Measurements from ENCODE around the gene DEAF1. TPM values are rescaled to one million over a fixed set of nuclear protein-coding genes. Genes with fewer than 3 reads are reported as not detected.

DEAF1 gene
- total and polyA plus RNA-seq, 2 experiments from 2014 or later, result 35.0 to 38.5 TPM

GRCh38 chr11:720017-720641, 25.1 kb upstream of the DEAF1 start:
- no peak overlapping the region for H2AFZ ChIP-seq
- no peak overlapping the region for H3K4me3 ChIP-seq
- 89 to 91% methylated on average over 30 to 35 of the region's 35 CpGs for WGBS, 2 experiments (ENCODE audit: low coverage in 1 of 2, low lambda C conversion rate in 2 of 2, missing lambda C conversion rate in 2 of 2)

GRCh38 chr11:719214-720016, 24.4 kb upstream of the DEAF1 start:
- Histone ChIP-seq H3K36me3 (ENCODE audit: low read depth) (no peaks in the 10 kb centered on the region), H4K20me1 (ENCODE audit: insufficient read depth) (no peaks in the 10 kb centered on the region), H3K27me3 (replicated peaks; ENCODE audit: insufficient read depth) (no peaks in the 10 kb centered on the region), H3K9me3 (ENCODE audit: low read depth) (no peaks in the 10 kb centered on the region), H3K27ac (no peak overlapping the region), H3K9me2 (ENCODE audit: insufficient read depth) (no peaks in the 10 kb centered on the region), H3F3A (ENCODE audit: insufficient read depth) (no peaks in the 10 kb centered on the region), H3K79me2 (ENCODE audit: insufficient read depth) (0 out of 2 replicates have a peak, but pooled peaks cover 3% of the 10 kb centered on the region), H3K4me1 (ENCODE audit: insufficient read depth) (no peaks in the 10 kb centered on the region), H3K4me2 (ENCODE audit: unreplicated experiment) (no peak overlapping the region), H3K9ac (no peak overlapping the region), H2AFZ (no peak overlapping the region), H3K4me3 (no peak overlapping the region)
- TF ChIP-seq EZH2phosphoT487 (IDR thresholded peaks at IDR 0.05; ENCODE audit: insufficient read depth, low read depth) (no peak), EZH2 (IDR thresholded peaks at IDR 0.05; ENCODE audit: insufficient read depth, poor library complexity, severe bottlenecking) (no peak)
- WGBS, 2 experiments (ENCODE audit: low coverage in 1 of 2, low lambda C conversion rate in 2 of 2, missing lambda C conversion rate in 2 of 2), result 89 to 92% methylated on average over 28 to 34 of the region's 34 CpGs
- no peak for DNase-seq
- in situ Hi-C loops (cut with MboI), result no loop called here

More at GRCh38 chr11:720017-720641, 25.1 kb upstream of the DEAF1 start:
- H3K9me2 ChIP-seq (ENCODE audit: insufficient read depth), result no peaks in the 10 kb centered on the region
- H3K27me3 ChIP-seq (replicated peaks; ENCODE audit: insufficient read depth), result no peaks in the 10 kb centered on the region
- H3K79me2 ChIP-seq (ENCODE audit: insufficient read depth), result 0 out of 2 replicates have a peak, but pooled peaks cover 3% of the 10 kb centered on the region
- no peaks in the 10 kb centered on the region for H3K9me3 ChIP-seq (ENCODE audit: low read depth)
- no peak overlapping the region for H3K4me2 ChIP-seq (ENCODE audit: unreplicated experiment)
- H4K20me1 ChIP-seq (ENCODE audit: insufficient read depth), result no peaks in the 10 kb centered on the region
- no peaks in the 10 kb centered on the region for H3K36me3 ChIP-seq (ENCODE audit: low read depth)
- no peak overlapping the region for H3K9ac ChIP-seq
- no peak for DNase-seq
- H3K4me1 ChIP-seq (ENCODE audit: insufficient read depth), result no peaks in the 10 kb centered on the region
- no peaks in the 10 kb centered on the region for H3F3A ChIP-seq (ENCODE audit: insufficient read depth)
- in situ Hi-C loops (cut with MboI), result no loop called here
- TF ChIP-seq EZH2phosphoT487 (IDR thresholded peaks at IDR 0.05; ENCODE audit: insufficient read depth, low read depth), result no peak
- no peak for TF ChIP-seq EZH2 (IDR thresholded peaks at IDR 0.05; ENCODE audit: insufficient read depth, poor library complexity, severe bottlenecking)
- H3K27ac ChIP-seq, result no peak overlapping the region

- H3K4me3 ChIP-seq, result no peak overlapping the region
- WGBS, 2 experiments (ENCODE audit: low coverage in 1 of 2, low lambda C conversion rate in 2 of 2, missing lambda C conversion rate in 2 of 2), result 94 to 96% methylated on average over 6 of the region's 6 CpGs
Measured at GRCh38 chr11:714436-714835, 19.4 kb upstream of the DEAF1 start.

GRCh38 chr11:709109-709997, 14.3 kb upstream of the DEAF1 start:
- no peaks in the 10 kb centered on the region for H3K9me3 ChIP-seq (ENCODE audit: low read depth)
- no peak overlapping the region for H2AFZ ChIP-seq
- H3K79me2 ChIP-seq (ENCODE audit: insufficient read depth), result peaks cover 23% of the 10 kb centered on the region
- H3K9me2 ChIP-seq (ENCODE audit: insufficient read depth), result no peaks in the 10 kb centered on the region
- H3K4me2 ChIP-seq (ENCODE audit: unreplicated experiment), result no peak overlapping the region
- no peak overlapping the region for H3K4me3 ChIP-seq
- no peaks in the 10 kb centered on the region for H3K27me3 ChIP-seq (replicated peaks; ENCODE audit: insufficient read depth)
- no peak overlapping the region for H3K9ac ChIP-seq
- 0 out of 2 replicates have a peak, but pooled peaks cover 4% of the 10 kb centered on the region for H3K36me3 ChIP-seq (ENCODE audit: low read depth)
- no peaks in the 10 kb centered on the region for H4K20me1 ChIP-seq (ENCODE audit: insufficient read depth)
- no peak overlapping the region for H3K27ac ChIP-seq
- TF ChIP-seq EZH2phosphoT487 (IDR thresholded peaks at IDR 0.05; ENCODE audit: insufficient read depth, low read depth) (no peak), EZH2 (IDR thresholded peaks at IDR 0.05; ENCODE audit: insufficient read depth, poor library complexity, severe bottlenecking) (no peak)
- 80 to 81% methylated on average over 23 to 27 of the region's 27 CpGs for WGBS, 2 experiments (ENCODE audit: low coverage in 1 of 2, low lambda C conversion rate in 2 of 2, missing lambda C conversion rate in 2 of 2)
- in situ Hi-C loops (cut with MboI), result no loop called here
- no peak for DNase-seq
- H3F3A ChIP-seq (ENCODE audit: insufficient read depth), result peaks cover 4% of the 10 kb centered on the region; the same call in 1 of the 2 replicates
- peaks cover 12% of the 10 kb centered on the region for H3K4me1 ChIP-seq (ENCODE audit: insufficient read depth)

More at GRCh38 chr11:714436-714835, 19.4 kb upstream of the DEAF1 start:
- Histone ChIP-seq H3K9me2 (ENCODE audit: insufficient read depth) (no peaks in the 10 kb centered on the region), H3F3A (ENCODE audit: insufficient read depth) (no peaks in the 10 kb centered on the region), H4K20me1 (ENCODE audit: insufficient read depth) (no peaks in the 10 kb centered on the region), H2AFZ (no peak overlapping the region), H3K79me2 (ENCODE audit: insufficient read depth) (0 out of 2 replicates have a peak, but pooled peaks cover 3% of the 10 kb centered on the region), H3K27ac (no peak overlapping the region), H3K4me1 (ENCODE audit: insufficient read depth) (peaks cover 8% of the 10 kb centered on the region; the same call in 1 of the 2 replicates), H3K9ac (no peak overlapping the region), H3K27me3 (replicated peaks; ENCODE audit: insufficient read depth) (no peaks in the 10 kb centered on the region), H3K36me3 (ENCODE audit: low read depth) (0 out of 2 replicates have a peak, but pooled peaks cover 4% of the 10 kb centered on the region), H3K4me2 (ENCODE audit: unreplicated experiment) (no peak overlapping the region), H3K9me3 (ENCODE audit: low read depth) (no peaks in the 10 kb centered on the region)
- no peak for DNase-seq
- in situ Hi-C loops (cut with MboI), result no loop called here
- TF ChIP-seq EZH2 (IDR thresholded peaks at IDR 0.05; ENCODE audit: insufficient read depth, poor library complexity, severe bottlenecking) (no peak), EZH2phosphoT487 (IDR thresholded peaks at IDR 0.05; ENCODE audit: insufficient read depth, low read depth) (no peak)

Data from GM23248 (cell line).